ENCODE measurements around the gene LMCD1.

LMCD1 gene

DNA sequence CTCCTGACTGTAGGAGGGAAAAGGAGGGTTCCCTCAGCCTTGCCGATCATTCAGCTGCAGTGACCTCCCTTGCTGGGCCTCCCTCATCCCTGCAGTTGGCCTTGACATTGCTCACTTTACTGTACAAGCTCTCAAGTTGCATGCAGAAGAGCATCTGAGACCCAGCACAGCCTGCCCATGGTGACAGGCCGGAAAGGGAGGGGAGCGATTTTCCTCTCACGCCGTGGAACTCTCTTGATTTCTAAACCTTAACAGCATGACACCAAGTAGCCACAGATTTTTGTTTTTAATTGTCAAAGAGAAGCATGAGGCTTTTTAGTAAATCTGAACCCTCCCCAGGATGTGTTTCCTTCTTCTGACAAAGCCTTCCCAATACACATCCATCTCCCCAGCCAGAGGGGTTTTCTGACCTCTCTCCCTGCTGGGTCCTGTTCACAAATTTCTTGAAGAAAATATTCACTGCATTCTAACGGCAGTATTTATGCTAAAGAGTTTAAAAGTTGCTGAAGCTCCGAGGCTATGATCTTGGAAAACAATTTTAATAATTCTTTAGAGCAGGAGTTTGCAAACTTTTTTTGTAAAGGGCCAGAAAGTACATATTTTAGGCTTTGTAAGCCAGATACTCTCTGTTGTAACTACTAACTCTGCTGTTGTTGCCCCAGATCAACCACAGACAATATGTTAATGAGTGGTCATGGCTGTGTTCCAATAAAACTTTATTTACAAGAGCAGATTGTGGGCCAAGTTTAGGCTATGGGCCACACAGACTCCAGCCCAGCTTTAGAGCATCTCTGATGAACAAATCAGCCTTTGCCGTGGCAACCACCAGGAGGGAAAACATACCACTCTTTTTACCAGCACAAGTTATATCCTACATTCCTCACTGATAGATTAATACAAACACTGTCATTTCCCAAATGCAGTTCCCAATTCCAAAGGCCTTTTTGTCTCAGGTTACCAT, 34.8 kb downstream of the LMCD1 start:
- no peak for DNase-seq (ENCODE audit: low read depth in 2 of 2)

GRCh38 chr3:8537440-8537839, 35.8 kb downstream of the LMCD1 start:
- no peak for DNase-seq (ENCODE audit: low read depth in 2 of 2)

DNA sequence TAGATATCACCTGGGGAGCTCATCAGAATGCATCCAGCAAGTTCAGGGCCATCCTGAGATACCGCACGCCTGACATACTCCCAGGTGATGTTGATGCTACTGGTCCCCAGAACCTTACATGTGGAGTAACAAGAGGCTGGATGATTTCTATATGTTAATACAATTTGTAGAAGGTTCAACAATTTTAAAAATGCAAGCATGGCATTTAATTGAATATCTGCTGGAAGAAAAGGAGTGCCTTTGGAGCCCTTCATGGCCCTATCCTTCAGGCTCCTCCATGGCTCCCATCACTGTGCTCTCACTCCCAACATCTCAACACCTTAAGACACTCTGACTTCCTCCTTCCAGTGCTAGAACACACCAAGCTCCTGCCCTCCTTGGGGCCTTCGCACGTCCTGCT, 36.6 kb downstream of the LMCD1 start:
- no peak for DNase-seq (ENCODE audit: low read depth in 2 of 2)

DNA sequence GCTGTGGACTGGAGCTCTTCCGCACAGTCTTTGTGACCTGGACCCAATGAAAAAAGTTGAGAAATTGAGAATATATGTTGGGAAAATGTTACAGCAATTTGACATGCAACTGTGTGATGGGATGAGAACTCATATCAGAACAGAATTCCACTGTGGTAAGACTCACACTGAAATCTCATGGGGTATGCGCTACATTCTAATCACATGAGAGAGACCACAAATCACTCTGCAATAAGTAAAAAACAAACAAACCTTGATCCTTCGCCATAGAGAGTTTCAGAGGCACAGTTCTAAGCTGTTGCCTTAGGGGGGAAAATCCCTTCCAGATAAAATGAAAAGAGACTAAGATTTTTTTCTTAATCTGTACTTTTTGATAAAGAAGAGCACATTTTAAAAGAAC, 37.3 kb downstream of the LMCD1 start:
- DNase-seq (ENCODE audit: low read depth in 2 of 2), result no peak

DNA sequence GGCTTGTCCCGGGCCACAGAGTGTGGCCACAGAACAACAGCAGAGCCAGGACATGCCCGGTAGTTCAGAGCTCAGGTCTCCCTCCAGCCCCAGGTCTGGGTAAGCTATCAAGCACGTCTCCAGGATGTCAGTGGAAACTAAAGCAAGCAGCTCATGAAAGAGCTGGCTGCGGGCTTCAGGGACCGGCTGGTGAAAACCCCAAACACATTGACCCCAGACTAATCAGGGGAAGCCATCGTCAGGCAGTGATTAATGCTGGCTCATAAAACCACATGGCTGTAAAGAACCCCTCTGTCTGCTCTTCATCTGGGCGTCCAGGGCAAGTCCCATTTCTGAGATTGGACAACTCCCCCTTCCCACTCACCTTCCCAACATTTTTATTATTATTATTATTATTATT, 37.8 kb downstream of the LMCD1 start:
- no peak for DNase-seq (ENCODE audit: low read depth in 2 of 2)

- DNase-seq (ENCODE audit: low read depth in 2 of 2), result no peak
Observed at GRCh38 chr3:8540456-8540855, 38.8 kb downstream of the LMCD1 start.

DNA sequence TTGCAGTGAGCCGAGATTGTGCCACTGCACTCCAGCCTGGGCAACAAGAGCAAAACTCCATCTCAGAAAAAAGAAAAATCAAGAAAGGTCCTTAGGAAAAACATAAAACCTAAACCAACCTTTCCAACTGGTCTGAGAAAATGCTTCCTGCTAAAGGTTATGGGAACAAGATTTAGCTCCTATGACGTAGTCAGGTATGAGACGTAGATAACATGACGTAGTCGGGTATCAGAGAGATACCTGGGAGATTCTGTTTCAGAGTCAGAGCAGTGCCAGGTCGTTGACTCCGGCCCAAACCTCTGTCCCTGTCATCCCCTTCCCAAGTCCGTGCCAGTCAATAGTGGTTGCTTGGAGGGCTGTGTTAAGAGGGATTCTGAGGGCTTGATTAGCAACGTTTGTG, 39.9 kb downstream of the LMCD1 start:
- no peak for DNase-seq (ENCODE audit: low read depth in 2 of 2)

GRCh38 chr3:8542190-8543135, 40.8 kb downstream of the LMCD1 start:
- no peak for DNase-seq (ENCODE audit: low read depth in 2 of 2)

DNA sequence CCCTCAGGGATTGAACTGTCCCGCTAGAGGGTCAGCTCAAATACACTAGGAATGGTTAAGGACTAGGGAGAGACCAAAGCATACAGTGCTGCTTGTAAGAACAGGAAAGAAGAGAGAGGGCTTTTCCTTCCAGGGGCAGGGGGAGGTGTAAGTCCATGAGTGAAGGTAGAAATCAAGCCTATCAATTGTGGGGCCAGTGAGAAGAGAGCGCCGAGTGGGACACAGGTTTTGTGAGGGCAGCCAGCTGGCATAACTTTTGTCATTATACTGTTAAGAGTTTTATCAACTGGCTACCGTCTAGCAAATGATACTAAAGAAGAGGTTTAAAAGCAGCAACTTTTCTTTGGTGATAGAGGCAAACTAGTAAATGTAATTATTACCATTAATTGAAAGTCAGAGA, 45.0 kb downstream of the LMCD1 start:
- no peak for DNase-seq (ENCODE audit: low read depth in 2 of 2)

DNA sequence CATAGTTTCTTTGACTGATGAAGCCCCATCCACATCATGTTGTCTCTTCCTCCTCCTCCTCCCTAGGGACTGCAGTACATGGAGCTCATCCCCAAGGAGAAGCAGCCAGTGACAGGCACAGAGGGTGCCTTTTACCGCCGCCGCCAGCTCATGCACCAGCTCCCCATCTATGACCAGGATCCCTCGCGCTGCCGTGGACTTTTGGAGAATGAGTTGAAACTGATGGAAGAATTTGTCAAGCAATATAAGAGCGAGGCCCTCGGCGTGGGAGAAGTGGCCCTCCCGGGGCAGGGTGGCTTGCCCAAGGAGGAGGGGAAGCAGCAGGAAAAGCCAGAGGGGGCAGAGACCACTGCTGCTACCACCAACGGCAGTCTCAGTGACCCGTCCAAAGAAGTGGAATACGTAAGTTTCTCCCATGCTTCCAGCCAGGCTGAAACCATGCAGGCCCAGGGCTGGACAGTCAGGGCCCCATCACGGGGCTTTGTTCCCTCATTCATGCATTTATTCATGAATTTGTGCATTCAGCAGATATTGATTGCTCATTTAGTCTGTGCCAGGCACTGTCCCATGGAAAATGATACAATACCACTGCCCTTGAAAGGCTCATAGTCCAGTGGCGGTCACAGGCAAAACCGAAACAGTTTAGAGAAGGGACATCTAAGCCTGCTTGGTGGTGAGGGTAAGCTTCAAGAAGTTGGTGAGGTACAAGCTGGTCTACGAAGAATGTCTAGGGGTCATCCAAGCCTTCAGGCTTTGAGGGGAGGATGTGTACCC, 47.1 kb downstream of the LMCD1 start:
- DNase-seq (ENCODE audit: low read depth in 2 of 2), result no peak

- no peak for DNase-seq (ENCODE audit: low read depth in 2 of 2)
Observed at GRCh38 chr3:8549354-8549753, 47.7 kb downstream of the LMCD1 start.

DNA sequence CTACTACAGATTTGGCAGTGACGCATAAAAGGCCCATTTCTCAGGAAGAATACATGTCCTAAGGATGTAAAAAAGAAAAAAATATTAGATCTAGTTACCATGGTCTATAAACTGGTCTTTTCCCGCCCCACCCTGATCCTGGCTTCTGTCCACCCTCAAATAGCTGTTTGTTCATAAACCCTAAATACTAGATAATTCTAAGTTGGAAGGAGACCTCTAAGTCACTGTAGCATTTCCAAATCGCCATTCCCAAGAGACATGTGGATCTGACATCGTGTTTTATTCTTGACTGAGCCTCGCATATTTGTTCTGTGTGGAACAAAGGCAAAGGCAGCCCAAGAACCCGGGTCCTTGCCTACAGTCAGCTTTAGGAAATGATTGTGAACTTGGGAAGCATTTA, 49.0 kb downstream of the LMCD1 start:
- DNase-seq (ENCODE audit: low read depth in 2 of 2), result no peak

GRCh38 chr3:8552223-8552762, 50.7 kb downstream of the LMCD1 start:
- no peak for DNase-seq (ENCODE audit: low read depth in 2 of 2)

DNA sequence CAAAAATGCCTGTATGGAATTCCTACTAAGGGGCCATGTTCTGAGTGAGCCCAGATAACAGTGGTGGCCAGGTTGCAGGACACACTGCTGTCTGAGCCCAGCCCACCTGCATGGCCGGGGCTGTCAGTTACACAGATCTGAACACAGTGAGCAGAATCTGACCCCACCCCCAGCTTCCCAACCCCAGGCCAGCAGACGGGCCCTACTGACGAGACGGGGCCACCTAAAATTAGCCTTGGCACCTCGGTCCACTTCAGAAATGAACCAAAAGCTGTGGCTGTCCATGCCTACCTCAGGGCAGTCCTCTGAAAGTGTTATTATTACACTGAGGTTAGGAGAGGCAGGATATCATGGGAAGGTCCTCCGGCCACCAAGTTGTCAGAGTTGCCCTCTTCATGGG, 51.8 kb downstream of the LMCD1 start:
- no peak for DNase-seq (ENCODE audit: low read depth in 2 of 2)

- DNase-seq (ENCODE audit: low read depth in 2 of 2), result no peak
Observed at GRCh38 chr3:8554696-8555095, 53.1 kb downstream of the LMCD1 start.

GRCh38 chr3:8555113-8555661, 53.6 kb downstream of the LMCD1 start:
- DNase-seq (ENCODE audit: low read depth in 2 of 2), result no peak

DNA sequence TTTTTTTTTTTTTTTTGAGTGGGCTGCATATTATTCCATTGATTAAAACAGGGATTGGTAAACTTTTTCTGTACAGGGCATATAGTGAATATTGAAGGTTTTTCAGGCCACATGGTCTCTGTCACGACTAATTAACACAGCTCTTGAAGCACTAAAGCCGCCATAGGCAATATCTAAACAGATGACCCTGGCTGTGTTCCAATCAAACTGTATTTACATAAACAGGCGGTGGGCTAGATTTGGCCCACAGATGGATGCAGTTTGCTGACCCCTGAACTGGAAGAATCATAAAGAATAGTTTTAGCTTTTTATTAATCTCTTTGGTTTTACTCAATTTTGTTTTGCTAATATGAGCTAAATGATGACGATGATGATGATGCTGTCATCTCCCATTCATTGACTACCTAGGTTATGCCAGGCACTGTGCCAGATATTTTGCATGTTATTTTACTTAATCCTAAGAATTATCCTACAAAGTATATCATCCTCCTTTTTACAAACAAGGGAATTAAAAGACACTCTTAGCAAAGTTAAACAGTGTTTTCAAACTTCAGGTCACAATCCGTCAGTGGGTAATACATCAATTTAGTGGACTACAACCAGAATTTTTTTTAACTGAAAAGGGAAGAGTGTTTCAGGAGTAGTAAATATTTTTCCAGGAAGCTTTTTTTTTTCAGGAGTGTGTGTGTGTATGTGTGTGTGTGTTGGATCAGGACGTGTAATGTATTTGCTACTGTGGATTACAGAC, 54.3 kb downstream of the LMCD1 start:
- DNase-seq (ENCODE audit: low read depth in 2 of 2), result no peak

DNA sequence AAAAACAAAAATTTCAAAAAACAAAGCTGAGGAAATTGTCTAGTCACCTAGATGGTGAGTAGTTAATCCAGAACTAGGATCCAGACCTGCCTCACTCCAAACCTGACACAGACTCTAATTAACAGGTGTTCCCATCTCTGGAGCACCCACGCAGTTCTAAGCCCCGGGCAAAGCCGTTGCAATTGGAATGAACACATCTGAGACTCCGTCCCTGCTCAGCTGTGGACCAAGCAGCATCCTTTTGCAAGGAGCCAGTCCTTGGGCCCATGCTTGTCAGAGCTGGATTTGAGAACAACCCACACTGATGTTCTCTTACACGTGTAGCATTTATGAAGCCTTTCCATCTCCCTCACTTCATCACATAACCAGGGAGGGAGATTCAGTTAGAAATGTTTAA, 54.8 kb downstream of the LMCD1 start:
- no peak for DNase-seq (ENCODE audit: low read depth in 2 of 2)

GRCh38 chr3:8557298-8557697, 55.7 kb downstream of the LMCD1 start:
- no peak for DNase-seq (ENCODE audit: low read depth in 2 of 2)

DNA sequence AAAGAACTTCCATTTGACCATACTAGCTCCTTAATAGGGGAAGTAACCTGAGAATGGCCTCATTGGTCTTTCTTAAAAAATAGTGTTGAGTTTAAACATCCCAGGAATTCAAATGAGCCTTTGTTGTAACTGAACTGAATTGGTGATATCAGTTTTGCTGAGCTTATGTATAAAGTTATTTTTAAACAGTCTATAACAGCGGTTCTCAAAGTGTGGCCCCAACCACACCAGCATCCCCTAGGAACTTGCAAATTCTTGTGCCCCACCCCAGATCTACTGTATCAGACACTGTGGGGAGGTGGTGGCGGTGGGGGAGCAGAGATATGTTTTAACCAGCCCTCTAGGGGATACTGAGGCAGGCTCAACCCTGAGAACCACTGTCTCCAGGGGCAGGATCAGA, 57.0 kb downstream of the LMCD1 start:
- DNase-seq (ENCODE audit: low read depth in 2 of 2), result no peak

DNA sequence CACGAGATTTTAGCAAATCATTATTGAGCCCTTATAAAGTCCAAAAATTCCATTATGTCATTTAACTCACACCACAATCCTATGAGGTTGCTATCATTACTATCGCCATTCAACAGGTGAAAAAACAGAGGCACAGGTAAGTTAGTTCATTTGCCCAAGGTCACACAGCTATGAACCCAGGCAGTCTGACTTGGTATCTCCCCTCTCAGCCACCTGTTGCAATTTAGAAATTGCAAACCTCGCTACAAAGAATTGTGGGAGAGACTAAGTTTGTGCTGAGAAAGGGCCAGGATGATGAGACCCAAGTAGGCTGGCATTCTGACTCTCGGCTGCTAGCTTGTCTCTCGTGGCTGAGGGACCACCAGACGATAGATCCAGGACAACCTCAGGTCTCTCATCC, 57.7 kb downstream of the LMCD1 start:
- no peak for DNase-seq (ENCODE audit: low read depth in 2 of 2)

Data from stimulated activated CD4-positive, alpha-beta T cell treated with anti-CD3 and anti-CD28 coated beads, Interleukin-1b, Interleukin-23, amount 100 ng/mL, for 4 hours (primary cell).